GM12878 (cell line): Measurements from ENCODE around the gene CHCT1. TPM values are rescaled to one million over a fixed set of nuclear protein-coding genes. Genes with fewer than 3 reads are reported as not detected.

Source experiments
- ATAC-seq: fragments of 200-7000 bp; cut with Tn5 transposase; 3 replicates; pipeline ENCODE4 v1.9.1; 2020; ENCODE audit warnings: mild to moderate bottlenecking, moderate library complexity
- BruUV-seq: library from RNA; stranded (reverse); fragments of 400-500 nt; replicated peaks from 2 replicates; lab custom pipeline; 2021; lab: Mats Ljungman, UMichigan
- CTCF ChIA-PET: fragments of 300-600 bp; sonication (Branson Sonifier 250); formaldehyde crosslinking; extraction: SDS; loops from one replicate; lab custom pipeline; 2021; ENCODE audit warnings: inconsistent platforms; lab: Yijun Ruan, JAX
- POLR2A ChIA-PET: fragments of 350-600 bp; formaldehyde crosslinking; extraction: SDS; loops from one replicate; lab custom pipeline; 2021; ENCODE audit warnings: inconsistent platforms; lab: Charles Lee
- RAD21 ChIA-PET: fragments of 300-600 bp; sonication (Branson Sonifier 250); formaldehyde crosslinking; loops from one replicate; lab custom pipeline; 2023; ENCODE audit warnings: antibody characterized with exemption; ENCODE audit not compliant: unreplicated experiment; lab: Charles Lee
- SMC1A ChIA-PET: fragments of 300-600 bp; sonication (Branson Sonifier 250); formaldehyde crosslinking; loops from one replicate; lab custom pipeline; 2023; ENCODE audit not compliant: unreplicated experiment, uncharacterized antibody; lab: Charles Lee
- DNase-seq: peaks from one replicate; pipeline ENCODE4 v3.0.0-alpha.2; 2011; ENCODE audit warnings: low read depth, low spot score
- FAIRE-seq: peaks from 3 replicates; lab custom pipeline; 2011; peaks lifted over from hg19 to GRCh38; lab: Jason Lieb, UNC
- H2AFZ ChIP-seq: 2 replicates; pipeline ENCODE4 v1.6.0; 2011; ENCODE audit warnings: low read depth, low read length, control low read depth; ENCODE audit not compliant: control insufficient read depth
- H3K27ac ChIP-seq: 2 replicates; pipeline ENCODE4 v1.5.1; 2011; ENCODE audit warnings: control low read depth; ENCODE audit not compliant: control insufficient read depth, insufficient read depth
- H3K27me3 ChIP-seq, 2 experiments: replicated peaks in 1 of 2; 2 replicates each; pipeline versions ENCODE4 v1.6.0 to v1.6.1; 2011; ENCODE audit warnings: low read length in 1 of 2; ENCODE audit not compliant: control insufficient read depth in 2 of 2, insufficient read depth in 2 of 2
- H3K36me3 ChIP-seq, 2 experiments: 2 replicates each; pipeline ENCODE4 v1.5.1; 2011; ENCODE audit warnings: low read length in 1 of 2; ENCODE audit not compliant: control insufficient read depth in 2 of 2, insufficient read depth in 2 of 2
- H3K4me1 ChIP-seq: 2 replicates; pipeline ENCODE4 v1.6.1; 2011; ENCODE audit warnings: mild to moderate bottlenecking, low read length, moderate library complexity, mixed read lengths; ENCODE audit not compliant: control insufficient read depth, insufficient read depth
- H3K4me2 ChIP-seq: 2 replicates; pipeline ENCODE4 v1.6.0; 2011; ENCODE audit warnings: control low read depth; ENCODE audit not compliant: control insufficient read depth, insufficient read depth
- H3K4me3 ChIP-seq: fragments of 200-600 bp; sonication (generic); 2 replicates; pipeline ENCODE4 v1.5.1; 2016
- H3K79me2 ChIP-seq: 2 replicates; pipeline ENCODE4 v1.6.0; 2011; ENCODE audit warnings: low read length; ENCODE audit not compliant: control insufficient read depth, insufficient read depth
- H3K9ac ChIP-seq: 2 replicates; pipeline ENCODE4 v1.8.0; 2011; ENCODE audit warnings: low read length, control low read depth, mixed read lengths; ENCODE audit not compliant: control insufficient read depth, insufficient read depth
- H3K9me3 ChIP-seq: replicated peaks from 3 replicates; pipeline ENCODE4 v1.5.1; 2011; ENCODE audit warnings: mild to moderate bottlenecking, low read length; ENCODE audit not compliant: control insufficient read depth, insufficient read depth
- H4K20me1 ChIP-seq: 2 replicates; pipeline ENCODE4 v1.6.0; 2011; ENCODE audit not compliant: control insufficient read depth, insufficient read depth
- EED ChIP-seq: sonication (generic); IDR thresholded peaks from 2 replicates; pipeline ENCODE4 v1.6.1; 2016; ENCODE audit warnings: antibody characterized with exemption, low read depth
- FOXK2 ChIP-seq: fragments of 450-650 bp; IDR thresholded peaks from 2 replicates; pipeline ENCODE4 v1.6.1; 2017; ENCODE audit warnings: mild to moderate bottlenecking, moderate library complexity
- HDAC6 ChIP-seq: fragments of 200-600 bp; sonication (generic); IDR thresholded peaks from one replicate; pipeline ENCODE4 v1.8.0; 2017; ENCODE audit warnings: antibody characterized with exemption; ENCODE audit not compliant: unreplicated experiment
- IKZF1 ChIP-seq: fragments of 450-650 bp; conservative IDR thresholded peaks from 2 replicates; pipeline ENCODE4 v1.6.1; 2017; ENCODE audit warnings: antibody characterized with exemption, mild to moderate bottlenecking
- IRF4 ChIP-seq: IDR thresholded peaks from 2 replicates; pipeline ENCODE4 v1.6.1; 2011; ENCODE audit warnings: low read depth, low read length
- JUNB ChIP-seq: IDR thresholded peaks from 2 replicates; pipeline ENCODE4 v1.6.1; 2016; ENCODE audit warnings: antibody characterized with exemption, mild to moderate bottlenecking
- NFYB ChIP-seq: IDR thresholded peaks from 2 replicates; pipeline ENCODE4 v1.6.1; 2011; ENCODE audit warnings: low read depth, mild to moderate bottlenecking, low read length, improper control_type of control experiment, moderate library complexity; ENCODE audit not compliant: insufficient read depth
- RELA ChIP-seq: fragments of 450-650 bp; IDR thresholded peaks from 2 replicates; pipeline ENCODE4 v1.8.0; 2014; ENCODE audit warnings: borderline replicate concordance; ENCODE audit not compliant: partially characterized antibody
- TAF1 ChIP-seq: IDR thresholded peaks from 2 replicates; pipeline ENCODE4 v1.6.1; 2011; ENCODE audit warnings: mild to moderate bottlenecking, low read depth, low read length, borderline replicate concordance
- TCF3 ChIP-seq: IDR thresholded peaks from 2 replicates; pipeline ENCODE4 v1.6.1; 2012; ENCODE audit warnings: low read depth, mild to moderate bottlenecking, low read length, borderline replicate concordance; ENCODE audit not compliant: insufficient read depth
- ZNF24 ChIP-seq: fragments of 450-650 bp; IDR thresholded peaks from 2 replicates; pipeline ENCODE4 v1.6.1; 2017; ENCODE audit warnings: antibody characterized with exemption, mild to moderate bottlenecking
- ZNF384 ChIP-seq: IDR thresholded peaks from 2 replicates; pipeline ENCODE4 v1.6.1; 2012; ENCODE audit warnings: low read depth, mild to moderate bottlenecking, low read length, improper control_type of control experiment, borderline replicate concordance
- ZNF592 ChIP-seq: fragments of 450-650 bp; IDR thresholded peaks from 2 replicates; pipeline ENCODE4 v1.6.1; 2017; ENCODE audit warnings: mild to moderate bottlenecking, moderate library complexity
- WGBS: methylation state at CpG from one replicate; pipeline ENCODE4 v1.1.6; 2016; ENCODE audit warnings: low lambda C conversion rate; ENCODE audit not compliant: insufficient replicate concordance, insufficient coverage; ENCODE audit errors: missing lambda C conversion rate; 5-methylcytosine and 5-hydroxymethylcytosine counted together
- in situ Hi-C: fragments of 300-500 bp; cut with MboI; formaldehyde crosslinking; loops from 9 replicates; pipeline ENCODE4 v1.14.3; 2018; ENCODE audit warnings: mixed read lengths
- intact Hi-C: fragments of 100-400 bp; cut with micrococcal nuclease; formaldehyde crosslinking; loops from one replicate; pipeline ENCODE4 v1.14.2; 2022; ENCODE audit not compliant: unreplicated experiment
- polyA plus RNA-seq, 11 experiments: library from polyadenylated mRNA; depleted of rRNA in 4 of 11; unstranded in 6 of 11; stranded (reverse) in 5 of 11; fragments of >200 nt; fragmentation: Nextera tagmentation in 4 of 11; fragmentation: Illumina TruSeq in 1 of 11; extraction: Ambion mirVana in 4 of 11; extraction: Trizol in 1 of 11; gene quantifications; 1 replicate in 1 of 11; 2 replicates in 10 of 11; pipeline versions ENCODE4 v1.2.1 to v1.2.3, GENCODE V29; 2011 to 2016; ENCODE audit warnings: inconsistent platforms in 2 of 11, missing spikeins in 2 of 11, low read depth in 1 of 11
- total RNA-seq, 4 experiments: library from RNA; depleted of rRNA in 3 of 4; stranded (reverse); fragments of >200 nt in 3 of 4; fragmentation: Illumina TruSeq in 1 of 4; extraction: Trizol in 1 of 4; gene quantifications; 2 replicates each; pipeline versions ENCODE4 v1.2.1 to v1.2.3, GENCODE V29; 2013 to 2021

The CHCT1 gene
- total and polyA plus RNA-seq, 10 of the 15 experiments (the other 5 are each of a cell fraction or from before 2014, with no cell fraction given), result 0.23 to 0.35 TPM; not detected in 8

GRCh38 chr17:60468371-60468770 is 46.1 kb downstream of the CHCT1 start:
- intact Hi-C loops (no loop called here), in situ Hi-C loops (no loop called here)
- POLR2A ChIA-PET, result no interaction called here
- no peak overlapping the region for H3K27ac ChIP-seq
- no peaks in the 10 kb centered on the region for H3K27me3 ChIP-seq
- no peak overlapping the region for H3K4me2 ChIP-seq
- H3K9ac ChIP-seq, result no peak overlapping the region
- no peak for ATAC-seq
- no peak overlapping the region for H3K4me3 ChIP-seq
- no peak for DNase-seq
- H3K36me3 ChIP-seq, result peaks cover 2 to 18% of the 10 kb centered on the region in 2 experiments; a peak in 2 of 4 replicates
- H3K4me1 ChIP-seq, result peaks cover 6% of the 10 kb centered on the region; the same call in 1 of the 2 replicates
- no peaks in the 10 kb centered on the region for H3K79me2 ChIP-seq
- FAIRE-seq, result no peak
- no peak for TF ChIP-seq RELA
- TF ChIP-seq IKZF1, result no peak
- TF ChIP-seq JUNB, result no peak
- no peak for TF ChIP-seq ZNF384
- no peak for TF ChIP-seq TAF1
- no peak for TF ChIP-seq FOXK2
- TF ChIP-seq EED, result no peak
- no peak for TF ChIP-seq NFYB
- TF ChIP-seq, all 136 proteins: peak for 0
- no peak overlapping the region for H2AFZ ChIP-seq
- no peaks in the 10 kb centered on the region; the same call in none of the 3 replicates for H3K9me3 ChIP-seq
- ChIA-PET CTCF (no interaction called here), SMC1A (no interaction called here), RAD21 (no interaction called here)
- no TSS peak for BruUV-seq
- H4K20me1 ChIP-seq, result no peaks in the 10 kb centered on the region

- BruUV-seq, result no TSS peak
- POLR2A ChIA-PET, result no interaction called here
- WGBS, result 99% methylated on average over 4 of the region's 4 CpGs
- intact Hi-C loops (no loop called here), in situ Hi-C loops (no loop called here)
- DNase-seq, result no peak
- TF ChIP-seq HDAC6 (no peak), IRF4 (no peak), ZNF592 (no peak), TCF3 (no peak), ZNF24 (no peak)
- TF ChIP-seq, all 136 proteins: peak for 0
- H3K9ac ChIP-seq, result no peak overlapping the region
- no peaks in the 10 kb centered on the region for H4K20me1 ChIP-seq
- H3K4me3 ChIP-seq, result no peak overlapping the region
- H3K4me1 ChIP-seq, result peaks cover 6% of the 10 kb centered on the region; the same call in 1 of the 2 replicates
- RAD21 ChIA-PET, result no interaction called here
- no peaks in the 10 kb centered on the region for H3K36me3 ChIP-seq
- CTCF ChIA-PET, result interaction anchor here (0.6 to 0.9 kb wide), 3 partner anchors 53 to 167 kb away, joined by 3 to 4 read pairs (median 3); no protein-coding TSS in a partner anchor
- H3K4me2 ChIP-seq, result no peak overlapping the region
- H3K9me3 ChIP-seq, result no peaks in the 10 kb centered on the region; the same call in none of the 3 replicates
- H3K79me2 ChIP-seq, result no peaks in the 10 kb centered on the region
- FAIRE-seq, result no peak
- no peaks in the 10 kb centered on the region for H3K27me3 ChIP-seq
- no peak for ATAC-seq
- H3K27ac ChIP-seq, result no peak overlapping the region
- SMC1A ChIA-PET, result interaction anchor here (0.6 to 0.9 kb wide), 3 partner anchors 9 to 568 kb away, joined by 3 to 5 read pairs (median 4); no protein-coding TSS in a partner anchor
- no peak overlapping the region for H2AFZ ChIP-seq
These were observed 49.2 kb downstream of the CHCT1 start for GRCh38 chr17:60471451-60471850.
